Spleen (tissue), 11 donors: ENCODE results near the gene MBD5. TPM values are rescaled to one million over a fixed set of nuclear protein-coding genes. Genes with fewer than 3 reads are reported as not detected.

Experiments
- DNase-seq: peaks from one replicate; pipeline ENCODE4 v3.0.0-alpha.2; 2020
- H3K27ac ChIP-seq, 8 donors: fragments of 200-600 bp; sonication (generic) in 7 of 8; 1 replicate in 4 of 8; 2 replicates in 4 of 8; pipeline versions ENCODE4 v1.5.0 to v1.8.0; 2016 to 2021; ENCODE audit warnings: inconsistent platforms in 4 of 8, mild to moderate bottlenecking in 4 of 8, moderate library complexity in 1 of 8
- H3K27me3 ChIP-seq, 7 donors: fragments of 200-600 bp; sonication (generic) in 6 of 7; replicated peaks in 1 of 7; 1 replicate in 4 of 7; 2 replicates in 3 of 7; pipeline versions ENCODE4 v1.5.0 to v1.8.0; 2016 to 2021; ENCODE audit warnings: inconsistent platforms in 3 of 7, mild to moderate bottlenecking in 1 of 7
- H3K36me3 ChIP-seq, 6 donors: fragments of 200-600 bp; sonication (generic) in 5 of 6; 1 replicate in 4 of 6; 2 replicates in 2 of 6; pipeline versions ENCODE4 v1.5.0 to v1.8.0; 2016 to 2021; ENCODE audit warnings: inconsistent platforms in 2 of 6
- H3K4me1 ChIP-seq, 6 donors: fragments of 200-600 bp; sonication (generic) in 5 of 6; 1 replicate in 3 of 6; 2 replicates in 3 of 6; pipeline versions ENCODE4 v1.5.0 to v1.8.0; 2016 to 2021; ENCODE audit warnings: inconsistent platforms in 3 of 6
- H3K4me3 ChIP-seq, 8 donors: fragments of 200-600 bp; sonication (generic) in 7 of 8; 1 replicate in 4 of 8; 2 replicates in 4 of 8; pipeline versions ENCODE4 v1.5.0 to v1.8.0; 2016 to 2021; ENCODE audit warnings: inconsistent platforms in 4 of 8, mild to moderate bottlenecking in 4 of 8, moderate library complexity in 2 of 8
- H3K9me3 ChIP-seq, 8 donors: fragments of 200-600 bp; sonication (generic) in 7 of 8; 1 replicate in 4 of 8; 2 replicates in 4 of 8; pipeline versions ENCODE4 v1.5.0 to v1.8.0; 2016 to 2021; ENCODE audit warnings: inconsistent platforms in 4 of 8
- POLR2A ChIP-seq, 3 donors: fragments of 450-650 bp; IDR thresholded peaks; one replicate each; pipeline ENCODE4 v1.5.1; 2017; ENCODE audit warnings: antibody characterized with exemption in 3 of 3, mild to moderate bottlenecking in 1 of 3
- POLR2AphosphoS5 ChIP-seq, 3 donors: sonication (generic); formaldehyde crosslinking; IDR thresholded peaks; one replicate each; pipeline ENCODE4 v1.5.1; 2017; ENCODE audit warnings: antibody characterized with exemption in 3 of 3
- WGBS, 5 donors: extraction: QIAGEN DNeasy Blood & Tissue Kit in 3 of 5; methylation state at CpG; one replicate each; pipeline versions ENCODE4 v1.1.5 to v1.1.7; 2013 to 2018; 5-methylcytosine and 5-hydroxymethylcytosine counted together
- intact Hi-C: fragments of 100-400 bp; cut with DNase I; formaldehyde crosslinking; loops from one replicate; pipeline ENCODE4 v1.15.0; 2023; ENCODE audit warnings: low total_unique reads
- polyA plus RNA-seq, 3 donors: library from polyadenylated mRNA; stranded (reverse); fragments of 200-250 nt; gene quantifications; one replicate each; pipeline ENCODE4 v1.2.1, GENCODE V29; 2013
- total RNA-seq, 7 donors: library from RNA; depleted of rRNA in 3 of 7; stranded (reverse); fragments of >200 nt in 3 of 7; fragmentation: NEBNext Ultra II Directional in 4 of 7; extraction: Animal tissue kit (Norgen Biotek cat#: 25700) in 4 of 7; gene quantifications; one replicate each; pipeline versions ENCODE4 v1.1.0 to v1.2.1, GENCODE V29; 2016 to 2021
- TF ChIP-seq, protein P1 (sequence below), 11 experiments: fragments of 200-600 bp in 7 of 11; fragments of 450-650 bp in 4 of 11; sonication (generic) in 4 of 11; IDR thresholded peaks in 8 of 11; conservative IDR thresholded peaks in 3 of 11; 1 replicate in 7 of 11; 2 replicates in 4 of 11; pipeline versions ENCODE4 v1.4.0 to v1.8.0; 2016 to 2021; ENCODE audit warnings: antibody characterized with exemption in 11 of 11, inconsistent platforms in 4 of 11, mild to moderate bottlenecking in 1 of 11
- donor health status: healthy with polysubstance abuse.
- donor health status: DM: no; HTN: no; CAD: no; lungs with moderate emphysema.
- donor health status: DM: no; HTN: no; CAD: no.
- donor health status: Bipolar disorder and iron deficiency.
- donor health status: healthy.
- donor health status: DM: no; HTN: no; CAD: no.
- donor health status: DM: yes; HTN: yes; CAD: no.

The MBD5 gene
- total and polyA plus RNA-seq, 10 donors: 5.7 to 84.5 (median 60.0) TPM

DNA sequence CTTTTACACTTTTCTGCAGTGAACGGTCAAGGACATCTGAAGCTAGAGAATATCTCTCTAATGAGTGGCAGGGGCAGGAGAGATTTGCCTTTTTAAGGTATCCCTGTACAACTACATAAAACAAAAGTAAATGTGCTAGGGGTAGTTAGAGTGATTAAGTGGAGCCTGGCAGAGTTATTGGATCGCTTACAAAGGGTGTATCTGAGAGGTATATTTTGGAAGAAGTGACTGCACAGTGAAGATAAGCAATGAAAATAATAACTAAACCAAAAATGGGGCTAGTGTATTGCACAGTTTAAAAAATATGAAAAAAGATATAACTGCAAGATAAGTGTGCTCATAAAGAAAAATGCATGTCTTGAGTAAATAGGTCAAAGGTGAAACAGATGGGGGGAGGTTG, 430.2 kb downstream of the MBD5 start:
- Histone ChIP-seq H3K9me3 (no peaks in the 10 kb centered on the region), H3K27me3 (no peaks in the 10 kb centered on the region), H3K36me3 (no peaks in the 10 kb centered on the region), H3K4me3 (no peak overlapping the region), H3K27ac (no peak overlapping the region), H3K4me1 (no peaks in the 10 kb centered on the region)
- TF ChIP-seq, protein P1, sequence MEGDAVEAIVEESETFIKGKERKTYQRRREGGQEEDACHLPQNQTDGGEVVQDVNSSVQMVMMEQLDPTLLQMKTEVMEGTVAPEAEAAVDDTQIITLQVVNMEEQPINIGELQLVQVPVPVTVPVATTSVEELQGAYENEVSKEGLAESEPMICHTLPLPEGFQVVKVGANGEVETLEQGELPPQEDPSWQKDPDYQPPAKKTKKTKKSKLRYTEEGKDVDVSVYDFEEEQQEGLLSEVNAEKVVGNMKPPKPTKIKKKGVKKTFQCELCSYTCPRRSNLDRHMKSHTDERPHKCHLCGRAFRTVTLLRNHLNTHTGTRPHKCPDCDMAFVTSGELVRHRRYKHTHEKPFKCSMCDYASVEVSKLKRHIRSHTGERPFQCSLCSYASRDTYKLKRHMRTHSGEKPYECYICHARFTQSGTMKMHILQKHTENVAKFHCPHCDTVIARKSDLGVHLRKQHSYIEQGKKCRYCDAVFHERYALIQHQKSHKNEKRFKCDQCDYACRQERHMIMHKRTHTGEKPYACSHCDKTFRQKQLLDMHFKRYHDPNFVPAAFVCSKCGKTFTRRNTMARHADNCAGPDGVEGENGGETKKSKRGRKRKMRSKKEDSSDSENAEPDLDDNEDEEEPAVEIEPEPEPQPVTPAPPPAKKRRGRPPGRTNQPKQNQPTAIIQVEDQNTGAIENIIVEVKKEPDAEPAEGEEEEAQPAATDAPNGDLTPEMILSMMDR (IDR thresholded peaks at IDR 0.05 in 8 of 11, conservative IDR thresholded peaks at IDR 0.05 in 3 of 11): no peak
- no peak for TF ChIP-seq POLR2AphosphoS5 (IDR thresholded peaks at IDR 0.05)
- TF ChIP-seq POLR2A (IDR thresholded peaks at IDR 0.05): no peak
- intact Hi-C loops: no loop called here
- WGBS, 5 donors: 89 to 99% (median 93%) methylated on average over 2 of the region's 2 CpGs
- no peak for DNase-seq

DNA sequence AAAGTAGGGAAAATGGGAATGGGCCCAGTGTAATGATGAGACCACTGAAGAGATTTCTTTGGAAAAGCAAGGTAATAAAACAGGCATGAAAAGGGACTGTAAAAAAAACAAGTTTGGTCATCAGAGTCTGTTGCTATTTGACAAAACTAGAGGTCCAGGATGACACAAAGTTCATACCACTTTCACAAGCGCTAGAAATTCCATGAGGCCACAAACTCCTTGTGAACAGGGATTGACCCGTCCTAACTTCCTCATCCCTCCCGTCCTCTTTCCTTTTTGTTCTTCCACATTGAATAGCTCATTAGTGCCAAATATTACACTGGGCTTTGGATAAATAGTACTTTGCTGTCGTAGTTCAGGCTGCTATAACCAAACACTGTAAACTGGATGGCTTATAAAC, 434.9 kb downstream of the MBD5 start:
- no peaks in the 10 kb centered on the region for H3K27me3 ChIP-seq
- H3K36me3 ChIP-seq: peaks cover 0 to 12% (median 0%) of the 10 kb centered on the region in 6 donors
- WGBS, 5 donors: 81 to 93% (median 87%) methylated on average over 4 of the region's 4 CpGs
- no peak overlapping the region for H3K27ac ChIP-seq
- no peak overlapping the region for H3K4me3 ChIP-seq
- H3K4me1 ChIP-seq: no peaks in the 10 kb centered on the region
- H3K9me3 ChIP-seq: no peaks in the 10 kb centered on the region
- TF ChIP-seq POLR2AphosphoS5 (IDR thresholded peaks at IDR 0.05): no peak
- no peak for TF ChIP-seq POLR2A (IDR thresholded peaks at IDR 0.05)
- TF ChIP-seq, protein P1 (IDR thresholded peaks at IDR 0.05 in 8 of 11, conservative IDR thresholded peaks at IDR 0.05 in 3 of 11): no peak
- no peak for DNase-seq
- intact Hi-C loops: no loop called here

DNA sequence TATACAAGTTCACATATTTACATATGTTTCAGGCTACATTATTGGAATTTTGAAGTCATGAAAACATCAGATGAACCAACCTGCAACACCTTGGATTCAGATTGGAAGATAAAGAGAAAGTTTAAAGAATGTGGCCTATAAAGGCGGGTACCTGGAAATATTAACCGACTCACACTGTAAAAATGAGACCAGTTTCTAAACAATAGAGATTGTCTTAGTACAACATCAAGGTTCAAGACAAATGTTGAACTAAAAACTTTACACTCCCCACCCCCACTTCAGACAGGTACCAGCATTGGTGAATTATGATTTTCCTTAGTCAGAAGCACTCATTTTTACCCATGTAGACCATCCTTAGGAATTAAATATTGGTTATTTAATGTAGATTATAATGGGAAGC, 437.3 kb downstream of the MBD5 start:
- H3K27ac ChIP-seq: no peak overlapping the region
- H3K4me1 ChIP-seq: no peaks in the 10 kb centered on the region
- H3K4me3 ChIP-seq: no peak overlapping the region
- no peaks in the 10 kb centered on the region for H3K9me3 ChIP-seq
- intact Hi-C loops: no loop called here
- peaks cover 0 to 12% (median 0%) of the 10 kb centered on the region in 6 donors for H3K36me3 ChIP-seq
- DNase-seq: no peak
- H3K27me3 ChIP-seq: no peaks in the 10 kb centered on the region
- TF ChIP-seq, protein P1 (IDR thresholded peaks at IDR 0.05 in 8 of 11, conservative IDR thresholded peaks at IDR 0.05 in 3 of 11): no peak
- TF ChIP-seq POLR2A (IDR thresholded peaks at IDR 0.05): no peak
- TF ChIP-seq POLR2AphosphoS5 (IDR thresholded peaks at IDR 0.05): no peak
- 95 to 97% (median 97%) methylated on average over 2 of the region's 2 CpGs for WGBS, 5 donors

DNA sequence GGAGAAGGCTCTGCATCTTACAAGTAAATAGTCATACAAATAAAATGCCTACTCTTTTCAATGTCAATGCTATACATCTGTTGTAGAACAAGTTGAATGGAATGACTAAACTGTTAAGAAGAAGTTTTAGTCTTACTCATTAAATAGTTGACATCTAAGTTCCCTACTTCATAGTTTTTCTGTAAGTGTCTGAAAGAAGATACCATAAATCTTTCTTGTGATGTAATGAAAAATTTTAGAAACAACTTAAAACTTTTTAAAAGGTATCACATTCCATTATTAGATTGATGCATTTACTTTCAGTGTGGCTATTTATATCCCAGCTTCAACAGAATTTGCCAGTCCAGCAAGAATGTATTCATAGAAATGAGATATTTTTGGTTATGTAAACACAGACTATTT, 438.5 kb downstream of the MBD5 start:
- H3K4me1 ChIP-seq: no peaks in the 10 kb centered on the region
- H3K27ac ChIP-seq: no peak overlapping the region
- H3K27me3 ChIP-seq: no peaks in the 10 kb centered on the region
- no peaks in the 10 kb centered on the region for H3K9me3 ChIP-seq
- peaks cover 0 to 23% (median 4%) of the 10 kb centered on the region in 6 donors for H3K36me3 ChIP-seq
- intact Hi-C loops: no loop called here
- TF ChIP-seq POLR2A (IDR thresholded peaks at IDR 0.05) (no peak), POLR2AphosphoS5 (IDR thresholded peaks at IDR 0.05) (no peak)
- TF ChIP-seq, protein P1 (IDR thresholded peaks at IDR 0.05 in 8 of 11, conservative IDR thresholded peaks at IDR 0.05 in 3 of 11): no peak
- DNase-seq: no peak
- H3K4me3 ChIP-seq: no peak overlapping the region
